HUES64 (cell line): ENCODE measurements around the gene AFG3L2.

ENCODE experiments used
- H3K27ac ChIP-seq: 2 replicates; pipeline ENCODE4 v1.7.0; 2013; ENCODE audit warnings: low read depth, low read length, inconsistent platforms
- H3K27me3 ChIP-seq: 2 replicates; pipeline ENCODE4 v1.6.1; 2013; ENCODE audit warnings: mild to moderate bottlenecking, low read length; ENCODE audit not compliant: insufficient read depth
- H3K36me3 ChIP-seq: 2 replicates; pipeline ENCODE4 v1.6.1; 2013; ENCODE audit warnings: mild to moderate bottlenecking, low read length; ENCODE audit not compliant: insufficient read depth
- H3K4me1 ChIP-seq: 2 replicates; pipeline ENCODE4 v1.6.1; 2013; ENCODE audit warnings: mild to moderate bottlenecking, low read length, moderate library complexity; ENCODE audit not compliant: insufficient read depth
- H3K4me3 ChIP-seq: 2 replicates; pipeline ENCODE4 v1.5.1; 2013; ENCODE audit warnings: mild to moderate bottlenecking, low read length, moderate library complexity
- H3K9ac ChIP-seq: 2 replicates; pipeline ENCODE4 v1.6.1; 2013; ENCODE audit warnings: mild to moderate bottlenecking, low read depth, low read length
- H3K9me3 ChIP-seq: 2 replicates; pipeline ENCODE4 v1.6.1; 2013; ENCODE audit warnings: low read depth, low read length; ENCODE audit not compliant: insufficient read depth
- WGBS: fragments of 150-250, 120-280 bp; methylation state at CpG from one replicate; pipeline ENCODE4 v1.1.7; 2013; ENCODE audit warnings: missing lambda C conversion rate; 5-methylcytosine and 5-hydroxymethylcytosine counted together

Gene AFG3L2

DNA sequence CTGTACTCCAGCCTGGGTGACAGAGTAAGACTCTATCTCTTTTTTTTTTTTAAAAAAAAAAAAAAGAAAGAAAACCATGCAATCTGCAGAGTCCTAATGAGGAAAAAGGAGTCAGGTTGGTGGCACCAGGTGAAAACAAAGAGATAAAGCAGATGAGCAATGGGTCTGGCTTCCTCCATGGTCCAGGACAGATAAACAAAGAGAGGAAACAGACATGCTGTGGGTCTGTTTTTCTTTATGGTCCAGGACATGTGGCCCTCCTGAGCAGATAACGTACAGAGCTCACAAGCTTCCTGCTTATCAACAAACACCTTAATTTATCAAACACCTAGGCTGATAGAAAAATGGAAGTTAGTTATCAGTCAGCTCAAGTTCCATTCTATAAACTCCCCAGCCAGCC lies 93.4 kb downstream of the AFG3L2 start:
- Histone ChIP-seq H3K9ac (no peak overlapping the region), H3K27me3 (peaks cover 27% of the 10 kb centered on the region), H3K36me3 (no peaks in the 10 kb centered on the region), H3K9me3 (no peaks in the 10 kb centered on the region), H3K4me3 (no peak overlapping the region), H3K27ac (no peak overlapping the region), H3K4me1 (peaks cover 21% of the 10 kb centered on the region)
- no CpG with 5 or more reads among the region's 1 CpG for WGBS

DNA sequence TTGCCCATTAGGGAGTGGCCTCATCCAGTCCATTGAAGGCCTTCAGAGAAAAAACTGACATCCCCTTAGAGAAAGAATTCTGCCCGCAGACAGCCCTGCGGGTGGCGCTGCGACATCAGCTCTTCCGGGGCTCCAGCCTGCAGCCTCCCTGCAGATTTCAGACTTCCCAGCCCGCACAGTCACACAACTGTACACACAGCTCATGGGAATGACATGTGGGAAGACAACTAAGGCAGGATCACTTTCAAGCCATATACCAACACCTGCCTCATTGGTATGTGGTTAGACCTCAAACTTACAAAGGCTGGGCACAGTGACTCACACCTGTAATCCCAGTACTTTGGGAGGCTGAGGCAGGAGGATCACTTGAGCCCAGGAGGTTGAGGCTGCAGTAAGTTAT lies 93.8 kb downstream of the AFG3L2 start:
- no peaks in the 10 kb centered on the region for H3K9me3 ChIP-seq
- H3K9ac ChIP-seq: no peak overlapping the region
- peaks cover 22% of the 10 kb centered on the region for H3K4me1 ChIP-seq
- no peak overlapping the region for H3K27ac ChIP-seq
- H3K4me3 ChIP-seq: no peak overlapping the region
- H3K27me3 ChIP-seq: peaks cover 23% of the 10 kb centered on the region
- 75% methylated on average over 6 of the region's 6 CpGs for WGBS
- H3K36me3 ChIP-seq: no peaks in the 10 kb centered on the region

DNA sequence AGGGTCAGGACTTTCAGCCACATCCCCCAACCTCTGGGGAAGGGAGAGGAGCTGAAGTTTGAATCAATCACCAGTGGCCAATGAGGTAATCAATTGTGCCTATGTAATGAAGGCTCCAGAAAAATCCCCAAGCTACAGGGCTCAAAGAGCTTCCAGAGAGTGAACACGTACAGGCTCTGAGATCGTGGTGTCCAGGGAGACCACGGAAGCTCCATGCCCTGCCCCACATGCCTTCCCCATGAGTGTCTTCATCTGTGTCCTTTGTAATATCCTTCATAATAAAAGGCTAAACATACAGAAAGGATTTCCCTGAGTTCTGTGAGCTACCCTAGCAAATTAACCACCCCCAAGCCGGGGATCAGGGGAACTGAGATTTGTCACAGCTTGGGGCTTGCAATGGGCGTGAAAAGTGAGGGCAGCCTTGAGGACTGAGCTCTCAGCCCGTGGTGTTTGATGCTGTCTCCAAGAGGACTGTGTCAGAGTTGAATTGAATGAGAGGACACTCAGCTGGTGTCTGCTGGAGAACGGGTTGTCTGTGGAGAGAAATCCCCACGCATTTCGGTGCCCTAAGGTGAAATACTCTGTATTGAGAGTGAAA lies 94.5 kb downstream of the AFG3L2 start:
- no peaks in the 10 kb centered on the region for H3K36me3 ChIP-seq
- peaks cover 16% of the 10 kb centered on the region for H3K27me3 ChIP-seq
- H3K4me1 ChIP-seq: peaks cover 23% of the 10 kb centered on the region
- no peak overlapping the region for H3K27ac ChIP-seq
- no peak overlapping the region for H3K4me3 ChIP-seq
- H3K9me3 ChIP-seq: no peaks in the 10 kb centered on the region
- H3K9ac ChIP-seq: no peak overlapping the region
- WGBS: 83% methylated on average over 9 of the region's 9 CpGs

DNA sequence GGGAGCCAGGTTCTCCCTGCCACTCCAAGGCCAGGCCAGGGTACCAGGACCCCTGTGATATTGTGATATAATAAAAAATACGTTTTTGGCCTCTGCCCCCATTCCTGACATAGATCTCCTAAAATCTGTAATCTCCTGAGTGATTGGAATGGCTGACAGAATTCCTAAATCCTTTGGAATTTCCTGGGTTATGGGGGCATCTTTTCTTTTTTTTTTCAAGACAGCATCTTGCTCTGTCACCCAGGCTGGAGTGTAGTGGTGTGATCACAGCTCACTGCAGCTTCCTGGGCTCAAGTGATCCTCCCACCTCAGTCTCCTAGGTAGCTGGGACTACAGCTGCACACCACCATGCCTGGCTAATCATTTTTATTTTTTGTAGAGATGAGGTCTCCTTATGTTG lies 95.2 kb downstream of the AFG3L2 start:
- H3K4me3 ChIP-seq: no peak overlapping the region
- 40% methylated on average over 1 of the region's 1 CpG for WGBS
- no peak overlapping the region for H3K9ac ChIP-seq
- H3K27me3 ChIP-seq: peaks cover 9% of the 10 kb centered on the region
- peaks cover 23% of the 10 kb centered on the region for H3K4me1 ChIP-seq
- H3K27ac ChIP-seq: no peak overlapping the region
- H3K9me3 ChIP-seq: no peaks in the 10 kb centered on the region
- no peaks in the 10 kb centered on the region for H3K36me3 ChIP-seq

DNA sequence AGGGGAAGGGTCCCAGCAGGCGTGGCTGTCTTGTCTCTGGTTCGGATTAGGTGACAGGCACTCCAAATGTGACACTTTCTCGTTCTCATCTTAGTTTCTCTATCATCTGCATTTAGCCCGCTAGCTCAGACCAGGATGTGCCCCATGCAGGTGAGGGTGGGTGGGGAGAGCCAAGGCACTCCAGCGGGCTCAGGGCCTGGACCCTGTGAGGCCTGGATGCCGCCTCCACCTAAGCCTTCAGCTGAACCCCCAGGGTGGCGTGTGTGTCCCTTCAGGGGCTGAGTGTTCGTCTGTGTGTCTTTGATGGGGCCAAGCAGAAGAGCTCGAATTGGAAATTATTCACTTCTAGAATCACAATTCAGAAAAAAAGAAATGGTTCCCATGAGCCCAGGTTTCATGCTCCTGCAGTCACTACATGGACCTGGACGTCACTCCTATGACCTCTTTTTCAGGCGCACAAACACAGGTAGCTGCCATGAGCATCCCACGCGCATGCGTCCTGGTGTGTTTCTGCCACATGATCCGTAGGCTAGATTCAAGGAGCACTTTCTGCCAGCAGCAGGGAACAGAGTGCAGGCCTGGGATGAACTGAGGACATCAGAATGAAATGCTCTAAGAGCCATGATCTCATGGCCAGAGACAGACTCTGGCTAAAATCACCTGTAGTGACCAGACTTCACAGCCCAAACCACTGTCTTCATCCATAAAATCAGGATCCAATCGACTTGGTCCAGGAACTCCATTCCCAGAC lies 97.1 kb downstream of the AFG3L2 start:
- WGBS: 92% methylated on average over 16 of the region's 16 CpGs
- Histone ChIP-seq H3K27me3 (no peaks in the 10 kb centered on the region), H3K36me3 (no peaks in the 10 kb centered on the region), H3K4me1 (peaks cover 23% of the 10 kb centered on the region), H3K4me3 (no peak overlapping the region), H3K9me3 (no peaks in the 10 kb centered on the region), H3K27ac (peak overlapping the region; percentile 86), H3K9ac (peak overlapping the region; percentile 72; the same call in 1 of the 2 replicates)
